ENCODE measurements around the gene MCF2L. TPM values are rescaled to one million over a fixed set of nuclear protein-coding genes. Genes with fewer than 3 reads are reported as not detected.
A peak's percentile ranks its signal among the peaks of the same experiment; 100 is the strongest.

The MCF2L gene
- total RNA-seq, 1 donor from 2014 or later = 9.7 TPM

DNA sequence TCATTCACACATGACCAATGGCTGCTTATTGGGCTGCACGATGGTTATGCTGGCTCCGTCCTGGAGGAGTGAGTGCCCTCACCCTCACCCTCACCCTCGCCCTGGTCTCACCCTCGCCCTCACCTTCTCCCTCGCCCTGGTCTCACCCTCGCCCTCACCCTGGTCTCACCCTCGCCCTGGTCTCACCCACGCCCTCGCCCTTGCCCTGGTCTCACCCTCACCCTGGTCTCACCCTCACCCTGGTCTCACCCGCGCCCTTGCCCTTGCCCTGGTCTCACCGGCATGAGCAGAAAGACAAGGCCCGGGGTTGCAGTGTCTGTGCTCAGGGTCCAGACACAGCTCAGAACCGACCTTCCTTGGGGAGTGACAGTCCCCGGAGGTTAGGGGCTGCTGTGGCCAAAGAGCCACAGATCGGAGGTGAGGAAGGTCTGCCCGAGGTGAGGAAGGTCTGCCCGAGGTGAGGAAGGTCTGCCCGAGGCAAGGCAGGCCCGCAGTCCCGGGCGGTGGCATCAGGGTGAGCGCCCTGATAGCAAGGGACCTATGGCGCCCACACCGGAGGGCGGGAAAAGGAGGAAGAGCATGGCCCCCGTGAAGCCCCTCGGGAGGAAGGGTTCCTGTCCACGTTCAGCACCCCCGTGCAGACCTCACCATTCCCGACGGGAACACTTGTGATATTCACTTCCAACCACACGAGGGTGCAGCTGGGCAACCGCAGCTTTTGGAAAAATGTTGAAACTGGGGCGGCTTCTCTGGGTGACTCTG, 65.6 kb downstream of the MCF2L start:
- peak; percentile 67 for ATAC-seq

- no peak for ATAC-seq
These were observed 66.3 kb downstream of the MCF2L start for GRCh38 chr13:113035213-113035800.

DNA sequence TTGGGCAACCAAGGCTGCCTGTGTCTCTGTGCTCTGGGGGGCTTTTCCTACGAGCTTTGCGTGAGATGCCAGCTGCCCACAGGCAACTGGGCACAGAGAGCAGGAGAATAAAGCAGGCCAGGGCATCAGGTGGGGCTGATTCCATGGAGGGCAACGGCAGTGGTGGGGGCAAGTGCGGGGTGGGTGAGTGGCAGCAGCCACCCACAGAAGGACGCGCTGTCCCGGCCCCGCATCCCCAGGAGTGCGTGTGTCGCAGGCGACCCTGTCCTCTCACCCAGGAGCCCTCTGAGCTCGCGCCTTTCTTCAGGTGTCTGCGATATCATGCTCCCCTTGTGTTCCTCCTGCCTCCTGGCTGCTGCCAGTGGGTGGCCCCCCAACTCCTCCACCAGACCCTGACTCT, 67.4 kb downstream of the MCF2L start:
- ATAC-seq = no peak

DNA sequence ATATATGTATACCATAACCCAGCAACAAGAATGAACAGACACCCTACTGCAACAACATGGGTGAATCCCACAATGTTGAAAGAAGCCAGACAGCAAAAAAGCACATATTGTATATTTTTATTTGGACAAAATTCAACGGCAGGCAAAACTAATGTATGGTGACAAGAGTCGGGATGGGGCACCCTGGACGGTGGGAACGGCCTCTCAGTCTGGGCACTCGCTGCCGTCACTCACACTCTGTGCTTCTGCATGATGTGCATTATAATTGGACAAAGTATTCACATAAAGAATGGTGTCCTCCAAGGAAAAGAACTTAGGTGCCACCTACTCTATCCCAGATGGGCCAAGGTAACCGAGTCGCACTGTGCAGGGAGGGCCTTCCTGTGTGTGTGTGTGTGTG, 71.0 kb downstream of the MCF2L start:
- ATAC-seq = no peak

GRCh38 chr13:113040597-113041292, 71.7 kb downstream of the MCF2L start:
- ATAC-seq = no peak

DNA sequence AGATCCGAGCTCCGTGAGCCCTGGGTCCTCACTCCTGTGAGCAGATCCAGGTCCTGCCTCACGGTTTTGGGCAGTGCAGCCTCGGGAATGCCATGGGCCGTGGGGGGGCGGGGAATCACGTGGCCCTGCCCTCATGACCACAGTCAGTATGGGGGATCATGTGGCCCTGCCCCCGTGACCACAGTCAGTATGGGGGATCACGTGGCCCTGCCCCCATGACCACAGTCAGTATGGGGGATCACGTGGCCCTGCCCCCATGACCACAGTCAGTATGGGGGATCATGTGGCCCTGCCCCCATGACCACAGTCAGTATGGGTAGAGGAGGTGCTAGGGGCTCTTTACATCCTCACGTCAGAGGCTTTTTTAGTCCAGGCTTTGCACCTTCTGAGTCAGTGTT, 72.3 kb downstream of the MCF2L start:
- ATAC-seq = no peak

GRCh38 chr13:113041896-113042295, 72.9 kb downstream of the MCF2L start:
- ATAC-seq = no peak

DNA sequence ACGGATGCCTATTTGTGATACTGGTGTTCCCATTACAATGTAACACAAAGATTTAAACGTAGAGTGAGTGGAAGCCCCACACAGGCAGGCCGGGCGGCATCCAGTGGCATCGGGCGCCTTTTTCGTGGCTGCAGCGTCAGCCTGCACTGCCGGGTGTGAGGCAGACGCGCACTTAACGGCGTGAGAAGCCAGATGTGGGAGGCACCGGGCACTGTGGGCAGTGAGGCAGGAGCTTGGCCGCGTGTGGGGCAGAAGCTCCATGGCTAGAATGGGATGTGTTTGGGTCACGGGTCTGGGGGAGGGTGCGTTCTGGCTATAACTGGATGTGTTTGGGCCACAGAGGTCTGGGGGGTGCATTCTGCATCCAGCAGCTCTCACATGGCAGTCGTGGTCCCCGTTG, 73.4 kb downstream of the MCF2L start:
- ATAC-seq = no peak

DNA sequence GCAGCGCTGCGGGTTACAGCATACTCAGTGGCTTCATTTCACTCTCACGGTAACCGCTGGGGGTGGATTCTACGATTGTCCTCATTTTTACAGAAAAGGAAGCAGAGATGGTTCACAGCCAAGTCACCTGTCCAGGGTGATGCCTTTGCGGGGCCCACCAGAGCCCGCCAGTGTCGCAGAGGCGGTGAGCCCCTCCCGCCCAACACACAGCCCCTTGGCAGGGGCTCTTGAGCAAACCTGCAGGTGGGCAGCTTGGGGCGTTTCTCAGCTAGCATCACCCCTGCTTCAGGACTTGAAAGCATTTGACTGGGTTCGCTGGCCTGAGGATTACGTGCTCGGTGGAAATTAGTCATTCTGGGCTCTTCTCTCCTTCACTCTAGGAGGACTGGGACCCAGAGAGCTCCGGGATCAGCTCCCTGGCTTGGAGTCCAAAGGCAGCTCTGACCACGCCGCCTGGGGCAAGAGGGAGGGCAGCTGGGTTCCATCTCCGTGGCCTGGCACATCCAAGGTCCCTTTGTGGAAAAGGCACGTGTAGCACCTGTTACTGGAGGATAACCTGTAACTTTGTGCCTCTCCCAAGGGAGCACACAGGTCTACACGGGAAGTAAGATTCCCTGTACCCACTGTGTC, 74.1 kb downstream of the MCF2L start:
- no peak for ATAC-seq

DNA sequence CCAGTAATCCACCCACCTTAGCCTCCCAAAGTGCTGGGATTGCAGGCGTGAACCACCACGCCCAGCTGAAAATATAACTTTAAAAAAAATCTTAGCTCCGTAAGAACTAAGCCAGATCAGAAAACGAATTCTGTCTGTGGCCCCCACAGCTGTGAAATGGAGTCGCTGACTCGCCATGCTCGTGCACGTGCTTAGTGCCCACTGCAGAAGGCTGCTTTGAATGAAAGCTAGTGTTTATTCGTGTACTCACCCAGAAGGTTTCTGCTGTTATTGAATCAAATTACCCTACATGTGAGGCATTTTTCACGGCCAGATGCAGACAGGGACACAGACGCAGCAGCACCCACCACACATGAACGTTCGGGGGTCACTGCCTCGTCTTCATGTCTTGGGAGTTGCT, 74.9 kb downstream of the MCF2L start:
- no peak for ATAC-seq

- ATAC-seq = no peak
These were observed 75.5 kb downstream of the MCF2L start for GRCh38 chr13:113044391-113045114.

DNA sequence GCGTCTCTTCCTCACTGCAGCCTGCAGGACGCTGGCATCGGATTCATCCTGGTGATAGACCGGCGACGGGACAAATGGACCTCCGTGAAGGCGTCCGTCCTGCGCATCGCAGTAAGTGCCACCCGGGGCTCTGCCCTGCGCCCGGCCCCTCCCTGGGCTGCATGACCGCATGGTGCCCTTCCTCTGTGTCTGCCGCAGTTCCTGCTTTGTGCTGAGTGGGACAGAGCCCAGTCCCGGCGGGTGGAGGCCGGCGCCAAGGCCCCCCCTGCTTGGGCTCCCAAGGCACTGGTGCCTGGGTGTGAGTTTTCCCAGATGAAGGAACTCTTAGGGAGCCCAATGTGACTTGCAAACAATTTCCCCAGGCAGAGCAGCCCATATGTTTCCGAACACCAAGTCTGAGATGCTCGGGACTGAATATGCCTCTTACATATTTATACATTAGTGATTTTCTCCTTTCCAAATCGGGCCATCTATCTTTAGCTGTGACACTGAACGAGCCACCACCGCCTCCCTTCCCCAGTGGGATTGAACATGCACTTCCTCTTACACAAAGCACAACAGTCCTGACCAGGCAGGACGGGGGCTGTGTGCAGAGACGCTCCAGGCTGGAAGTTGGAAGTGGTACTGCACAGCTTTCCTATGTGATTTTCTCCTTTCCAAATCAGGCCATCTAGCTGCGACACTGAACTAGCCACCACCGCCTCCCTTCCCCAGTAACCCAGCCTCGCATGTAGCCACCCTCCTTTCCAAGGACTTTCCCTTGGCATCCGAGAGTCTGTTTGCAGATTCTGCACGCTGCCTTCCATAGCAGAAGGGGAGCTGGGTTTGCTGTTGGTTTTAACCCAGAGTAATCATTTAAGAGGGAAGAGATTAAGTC, 76.5 kb downstream of the MCF2L start:
- ATAC-seq = no peak

GRCh38 chr13:113046128-113046882, 77.3 kb downstream of the MCF2L start:
- ATAC-seq = no peak

DNA sequence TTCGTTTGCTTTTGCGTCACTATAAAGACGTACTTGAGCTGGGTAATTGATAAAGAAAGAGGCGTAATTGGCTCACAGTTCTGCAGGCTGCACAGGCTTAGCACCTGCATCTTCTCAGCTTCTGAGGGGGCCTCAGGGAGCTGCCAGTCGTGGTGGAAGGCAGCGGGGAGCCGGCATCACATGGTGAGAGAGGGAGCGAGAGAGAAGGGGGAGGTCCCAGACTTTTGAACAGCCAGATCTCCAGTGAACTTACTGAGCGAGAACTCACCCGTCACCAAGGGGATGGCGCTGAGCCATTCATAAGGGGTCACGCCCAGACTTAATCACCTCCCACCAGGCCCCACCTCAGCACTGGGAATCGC, 77.8 kb downstream of the MCF2L start:
- ATAC-seq = no peak

GRCh38 chr13:113047587-113047986, 78.6 kb downstream of the MCF2L start:
- no peak for ATAC-seq

DNA sequence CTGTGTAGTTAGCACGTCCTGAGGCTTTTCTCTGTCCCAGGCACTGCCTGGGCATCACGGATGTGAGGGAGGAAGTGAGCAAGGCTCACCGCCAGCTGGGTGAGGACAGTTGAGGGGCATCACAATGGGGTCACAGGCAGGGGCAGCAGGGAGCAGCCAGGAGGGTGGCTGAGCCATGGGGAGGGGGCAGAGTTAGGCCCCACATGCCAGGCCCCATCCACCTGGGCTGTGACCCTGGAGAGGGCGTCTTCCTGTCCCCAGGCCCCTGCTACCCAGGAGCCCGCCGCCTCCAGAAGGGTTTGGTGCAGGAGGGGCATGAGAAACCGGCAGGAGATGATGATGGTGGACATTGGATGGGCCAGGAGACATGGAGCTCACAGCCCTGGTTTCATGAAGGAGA, 79.8 kb downstream of the MCF2L start:
- no peak for ATAC-seq

GRCh38 chr13:113049521-113049941, 80.5 kb downstream of the MCF2L start:
- no peak for ATAC-seq

DNA sequence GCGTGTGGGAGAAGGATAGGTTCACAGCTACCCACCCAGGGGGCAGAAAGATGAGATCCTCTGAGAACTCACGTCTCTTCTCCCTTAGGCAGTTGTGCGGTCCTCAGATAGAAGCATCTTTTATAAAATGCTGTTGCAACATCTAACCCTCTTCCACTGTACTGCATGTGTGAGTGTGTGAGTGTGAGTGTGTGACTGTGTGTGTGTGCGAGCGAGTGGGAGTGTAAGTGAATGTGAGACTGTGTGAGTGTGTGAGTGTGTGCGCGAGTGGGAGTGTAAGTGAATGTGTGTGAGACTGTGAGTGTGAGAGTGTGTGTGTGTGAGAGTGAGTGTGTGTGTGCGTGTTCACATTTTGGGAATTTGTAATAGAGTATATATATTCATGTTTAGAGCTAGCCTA, 81.0 kb downstream of the MCF2L start:
- ATAC-seq = no peak

DNA sequence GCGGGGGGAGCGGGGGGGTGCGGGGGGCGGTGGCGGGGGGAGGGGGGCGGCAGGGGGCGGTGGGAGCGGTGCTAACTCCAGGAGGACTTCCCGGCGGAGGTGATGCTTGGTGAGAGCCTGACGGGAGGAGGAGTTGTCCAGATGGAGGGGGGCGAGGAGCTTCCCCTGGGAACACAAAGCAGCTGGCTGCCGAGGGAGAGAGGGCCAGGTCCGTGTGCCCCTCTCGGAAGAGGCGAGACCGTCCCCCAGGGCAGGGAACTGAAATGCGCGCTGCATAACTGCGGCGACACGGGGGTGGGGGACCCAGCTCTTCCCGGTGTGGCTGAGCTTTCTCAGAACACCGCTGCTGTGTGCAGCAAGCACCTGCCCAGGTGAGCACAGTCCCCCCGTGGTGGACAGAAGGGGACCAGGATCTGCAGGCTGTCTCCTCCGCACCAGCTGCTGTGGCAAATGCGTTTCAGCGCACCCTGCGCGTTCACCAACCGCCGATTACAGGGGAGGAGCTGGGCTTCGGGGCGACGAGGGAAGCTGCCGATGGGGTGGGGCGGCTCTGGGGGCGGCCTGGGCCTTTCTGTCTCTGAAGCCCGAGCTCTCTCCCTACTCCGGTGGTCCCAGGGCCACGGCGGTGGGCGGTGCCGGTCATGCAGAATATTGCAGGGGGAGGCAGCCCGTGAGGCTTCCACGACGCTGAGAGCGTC, 81.9 kb downstream of the MCF2L start:
- ATAC-seq = no peak

DNA sequence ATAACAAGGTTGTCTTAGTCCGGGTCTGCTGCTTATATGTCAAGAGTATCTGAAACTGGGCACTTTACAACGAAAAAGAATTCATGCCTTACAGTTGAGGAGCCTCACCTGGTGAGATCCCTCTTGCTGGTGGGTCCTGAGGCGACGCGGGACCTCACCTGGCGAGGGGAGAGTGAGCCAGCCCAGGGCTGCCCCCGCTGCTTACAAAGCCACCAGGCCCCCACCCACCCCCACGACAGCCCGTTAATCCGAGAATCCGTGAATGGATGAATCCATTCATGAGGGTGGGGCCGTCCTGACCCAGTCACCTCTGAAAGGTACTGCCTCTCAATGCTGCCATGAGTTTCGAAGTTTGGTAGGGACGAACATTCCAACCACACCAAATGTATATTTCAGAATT, 82.6 kb downstream of the MCF2L start:
- no peak for ATAC-seq

Measured in esophagus mucosa (tissue), 1 donor.